ENCODE measurements around the gene ZRANB2. TPM values are rescaled to one million over a fixed set of nuclear protein-coding genes. Genes with fewer than 3 reads are reported as not detected.

Gene ZRANB2
- total and polyA plus RNA-seq, 2 experiments from 2014 or later, result 63.3 to 69.8 TPM

GRCh38 chr1:71038942-71039341, 41.9 kb downstream of the ZRANB2 start:
- H3K79me2 ChIP-seq, result no peaks in the 10 kb centered on the region
- TF ChIP-seq EZH2 (IDR thresholded peaks at IDR 0.05; ENCODE audit: borderline replicate concordance) (no peak), EZH2phosphoT487 (IDR thresholded peaks at IDR 0.05; ENCODE audit: low read depth, severe bottlenecking, unreplicated experiment) (no peak), CTCF (IDR thresholded peaks at IDR 0.05; ENCODE audit: poor library complexity) (no peak)
- peaks cover 11% of the 10 kb centered on the region for H3K27me3 ChIP-seq
- 69% methylated on average over 2 of the region's 2 CpGs for WGBS (ENCODE audit: low lambda C conversion rate, missing lambda C conversion rate)
- H3K27ac ChIP-seq, result no peak overlapping the region
- no peak for DNase-seq (ENCODE audit: low spot score)
- H3K9me2 ChIP-seq (replicated peaks; ENCODE audit: insufficient read depth), result no peaks in the 10 kb centered on the region
- no peaks in the 10 kb centered on the region for H3K9me3 ChIP-seq (ENCODE audit: low read depth)
- H3K4me1 ChIP-seq (ENCODE audit: insufficient read depth), result no peaks in the 10 kb centered on the region
- no peak overlapping the region for H3K4me3 ChIP-seq
- no peaks in the 10 kb centered on the region for H4K20me1 ChIP-seq (ENCODE audit: insufficient read depth, poor library complexity, severe bottlenecking)
- H2AFZ ChIP-seq, result no peak overlapping the region
- no peaks in the 10 kb centered on the region for H3K36me3 ChIP-seq (replicated peaks; ENCODE audit: insufficient read depth, low read depth)
- H3K4me2 ChIP-seq, result no peak overlapping the region

GRCh38 chr1:71037829-71038620, 42.8 kb downstream of the ZRANB2 start:
- Histone ChIP-seq H2AFZ (no peak overlapping the region), H3K79me2 (no peaks in the 10 kb centered on the region), H3K27me3 (peaks cover 5% of the 10 kb centered on the region), H4K20me1 (ENCODE audit: insufficient read depth, poor library complexity, severe bottlenecking) (no peaks in the 10 kb centered on the region), H3K9me2 (replicated peaks; ENCODE audit: insufficient read depth) (no peaks in the 10 kb centered on the region), H3K4me1 (ENCODE audit: insufficient read depth) (no peaks in the 10 kb centered on the region), H3K4me2 (no peak overlapping the region), H3K4me3 (no peak overlapping the region), H3K36me3 (replicated peaks; ENCODE audit: insufficient read depth, low read depth) (no peaks in the 10 kb centered on the region), H3K9me3 (ENCODE audit: low read depth) (no peaks in the 10 kb centered on the region), H3K27ac (no peak overlapping the region)
- WGBS (ENCODE audit: low lambda C conversion rate, missing lambda C conversion rate), result 77% methylated on average over 2 of the region's 2 CpGs
- no peak for TF ChIP-seq EZH2 (IDR thresholded peaks at IDR 0.05; ENCODE audit: borderline replicate concordance)
- TF ChIP-seq CTCF (IDR thresholded peaks at IDR 0.05; ENCODE audit: poor library complexity), result no peak
- TF ChIP-seq EZH2phosphoT487 (IDR thresholded peaks at IDR 0.05; ENCODE audit: low read depth, severe bottlenecking, unreplicated experiment), result no peak
- no peak for DNase-seq (ENCODE audit: low spot score)

- Histone ChIP-seq H3K36me3 (replicated peaks; ENCODE audit: insufficient read depth, low read depth) (no peaks in the 10 kb centered on the region), H3K27ac (no peak overlapping the region), H3K4me2 (no peak overlapping the region), H2AFZ (no peak overlapping the region), H3K27me3 (peaks cover 3% of the 10 kb centered on the region), H3K4me3 (no peak overlapping the region), H3K9me3 (ENCODE audit: low read depth) (no peaks in the 10 kb centered on the region), H3K79me2 (no peaks in the 10 kb centered on the region), H3K9me2 (replicated peaks; ENCODE audit: insufficient read depth) (no peaks in the 10 kb centered on the region), H4K20me1 (ENCODE audit: insufficient read depth, poor library complexity, severe bottlenecking) (no peaks in the 10 kb centered on the region), H3K4me1 (ENCODE audit: insufficient read depth) (no peaks in the 10 kb centered on the region)
- whole genome bisulfite sequencing (ENCODE audit: low lambda C conversion rate, missing lambda C conversion rate), result 90% methylated on average over 9 of the region's 9 CpGs
- no peak for TF ChIP-seq EZH2phosphoT487 (IDR thresholded peaks at IDR 0.05; ENCODE audit: low read depth, severe bottlenecking, unreplicated experiment)
- TF ChIP-seq CTCF (IDR thresholded peaks at IDR 0.05; ENCODE audit: poor library complexity), result no peak
- no peak for TF ChIP-seq EZH2 (IDR thresholded peaks at IDR 0.05; ENCODE audit: borderline replicate concordance)
- no peak for DNase-seq (ENCODE audit: low spot score)
These were observed 43.8 kb downstream of the ZRANB2 start for GRCh38 chr1:71037066-71037465.

Data from hepatocyte (in vitro differentiated cells).